Stimulated activated CD8-positive, alpha-beta memory T cell treated with anti-CD3 and anti-CD28 coated beads, Interleukin-7, amount 100 ng/mL, for 4 hours (primary cell): ENCODE data around the gene PATJ.
"Not testable (repeated sequence)": the region's sequence is repeated elsewhere in the genome, so short reads cannot be mapped to it uniquely, and the experiment has no call there.

Experiments
- DNase-seq, 2 donors: peaks; one replicate each; pipeline ENCODE4 v3.0.0-alpha.2; 2020; ENCODE audit warnings: low read depth in 2 of 2

PATJ gene

GRCh38 chr1:62175568-62176179, 433.4 kb downstream of the PATJ start:
- DNase-seq: no peak

- DNase-seq: no peak
These were observed 434.5 kb downstream of the PATJ start for GRCh38 chr1:62176597-62177312.

GRCh38 chr1:62177621-62178020, 435.3 kb downstream of the PATJ start:
- no peak for DNase-seq

GRCh38 chr1:62178372-62178771, 436.1 kb downstream of the PATJ start:
- no peak for DNase-seq

- not testable (repeated sequence) for DNase-seq
These were observed 437.8 kb downstream of the PATJ start for GRCh38 chr1:62180054-62180453.

- no peak for DNase-seq
These were observed 438.4 kb downstream of the PATJ start for GRCh38 chr1:62180639-62181038.

GRCh38 chr1:62181532-62181931, 439.3 kb downstream of the PATJ start:
- DNase-seq: no peak

- DNase-seq: not testable (repeated sequence)
These were observed 439.9 kb downstream of the PATJ start for GRCh38 chr1:62182157-62182556.

GRCh38 chr1:62183164-62184020, 441.1 kb downstream of the PATJ start:
- not testable (repeated sequence) for DNase-seq

- no peak for DNase-seq
These were observed 442.1 kb downstream of the PATJ start for GRCh38 chr1:62184336-62184735.

GRCh38 chr1:62185233-62185632, 443.0 kb downstream of the PATJ start:
- not testable (repeated sequence) for DNase-seq

- no peak for DNase-seq
These were observed 443.4 kb downstream of the PATJ start for GRCh38 chr1:62185677-62186076.

GRCh38 chr1:62187548-62187947, 445.3 kb downstream of the PATJ start:
- no peak for DNase-seq

GRCh38 chr1:62188111-62188510, 445.8 kb downstream of the PATJ start:
- no peak for DNase-seq

GRCh38 chr1:62194651-62195544, 452.6 kb downstream of the PATJ start, which contains the start of gene L1TD1:
Gene L1TD1, plus strand, starts transcription at chr1:62194849. Its CDS starts 11,780 bp downstream, at chr1:62206629.
- DNase-seq: no peak

- DNase-seq: no peak
These were observed 453.9 kb downstream of the PATJ start for GRCh38 chr1:62196086-62196690.

- no peak for DNase-seq
These were observed 455.9 kb downstream of the PATJ start for GRCh38 chr1:62198069-62198780.

- DNase-seq: no peak
These were observed 456.5 kb downstream of the PATJ start for GRCh38 chr1:62198781-62199125.

GRCh38 chr1:62207187-62207586, 464.9 kb downstream of the PATJ start:
- DNase-seq: no peak

GRCh38 chr1:62208087-62208486, 465.8 kb downstream of the PATJ start:
- no peak for DNase-seq
